Activated T-cell treated with anti-CD3 and anti-CD28 coated beads, Interleukin-2, amount 50 U/mL, for 24 hours (primary cell): Measurements from ENCODE around the gene PSMD11.

Source experiments
- DNase-seq: peaks from one replicate; pipeline ENCODE4 v3.0.0-alpha.2; 2020
- H3K27ac Mint-ChIP-seq: 2 replicates; pipeline ENCODE4 v1.8.0; 2020; ENCODE audit warnings: mild to moderate bottlenecking, mixed read lengths
- H3K27me3 Mint-ChIP-seq: 2 replicates; pipeline ENCODE4 v1.8.0; 2020; ENCODE audit warnings: mixed read lengths
- H3K36me3 Mint-ChIP-seq: 2 replicates; pipeline ENCODE4 v1.8.0; 2020; ENCODE audit warnings: low read depth, mixed read lengths
- H3K4me1 Mint-ChIP-seq: 2 replicates; pipeline ENCODE4 v1.8.0; 2020; ENCODE audit warnings: low read depth, mixed read lengths
- H3K4me3 Mint-ChIP-seq: 2 replicates; pipeline ENCODE4 v1.8.0; 2020; ENCODE audit warnings: mild to moderate bottlenecking, moderate library complexity, mixed read lengths
- H3K9me3 Mint-ChIP-seq: 2 replicates; pipeline ENCODE4 v1.8.0; 2020; ENCODE audit warnings: mixed read lengths

Gene PSMD11

DNA sequence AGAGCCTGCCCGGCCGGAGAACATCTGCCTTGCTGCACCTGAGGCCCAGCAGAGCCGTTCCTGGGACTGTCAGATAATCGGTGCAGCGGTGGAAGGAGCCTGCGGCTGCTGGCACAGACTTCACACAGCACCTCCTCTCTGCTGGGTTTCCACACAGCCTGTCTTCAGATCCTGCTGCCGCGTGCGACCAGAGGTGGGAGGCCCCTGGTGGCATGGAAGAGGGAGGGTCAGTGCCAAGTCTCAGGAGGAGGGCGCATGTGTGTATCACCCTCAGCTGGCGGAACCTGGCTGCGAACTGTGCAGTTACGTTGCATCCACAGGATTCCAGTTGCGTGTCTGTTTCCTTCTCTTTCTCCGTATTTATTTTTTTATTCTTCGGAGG lies 45.8 kb downstream of the PSMD11 start:
- Mint-ChIP-seq H3K9me3 (no peaks in the 10 kb centered on the region), H3K4me1 (peaks cover 70% of the 10 kb centered on the region), H3K27me3 (no peaks in the 10 kb centered on the region), H3K36me3 (peaks cover 47% of the 10 kb centered on the region), H3K4me3 (peak overlapping the region; percentile 90), H3K27ac (peak overlapping the region; percentile 40)
- no peak for DNase-seq

DNA sequence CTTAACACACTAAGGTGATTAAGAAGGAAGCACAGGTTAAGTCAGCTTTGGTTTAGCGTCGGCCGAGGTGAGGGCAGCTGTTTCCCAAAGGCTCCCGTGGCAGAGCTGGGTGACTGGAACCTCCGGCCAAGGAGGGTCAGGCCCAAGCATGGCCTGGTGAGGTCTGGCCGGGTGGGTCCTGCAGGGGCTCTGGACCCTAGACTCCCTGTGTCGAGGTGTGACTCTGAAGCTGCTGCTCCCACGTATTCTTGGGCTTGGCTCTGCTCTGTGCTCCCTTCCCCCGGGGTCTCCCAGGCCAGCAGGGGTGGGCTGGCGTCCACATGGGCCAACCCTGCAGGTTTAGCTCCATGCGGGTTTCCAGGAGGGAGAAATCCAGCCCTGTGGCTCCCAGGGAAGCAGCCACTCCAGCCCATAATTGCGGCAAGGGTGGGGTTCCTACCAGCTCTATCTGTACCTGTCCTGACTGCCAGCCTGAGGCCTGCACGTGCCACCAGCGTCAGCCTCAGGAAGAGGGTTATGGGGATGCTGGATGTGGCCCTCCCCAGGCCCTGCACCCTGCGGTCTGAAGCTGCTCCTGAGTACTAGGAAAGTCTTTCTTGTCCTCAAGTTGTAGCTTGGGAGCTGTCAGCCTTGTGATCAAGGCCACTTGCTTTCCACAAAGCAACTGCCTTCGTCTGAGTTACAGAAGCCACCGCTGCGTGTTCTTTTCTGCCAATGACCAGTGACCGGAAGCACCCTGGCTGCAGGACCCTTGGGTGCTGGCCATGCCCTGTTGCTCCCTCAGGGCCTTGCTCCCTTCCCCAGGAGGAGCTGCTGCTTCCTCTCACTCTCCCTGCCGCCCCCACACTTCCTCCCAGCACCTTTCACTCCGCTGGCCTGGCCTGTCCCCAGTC lies 47.3 kb downstream of the PSMD11 start:
- Mint-ChIP-seq H3K9me3 (no peaks in the 10 kb centered on the region), H3K27ac (peak overlapping the region; percentile 79), H3K36me3 (peaks cover 42% of the 10 kb centered on the region), H3K4me3 (peak overlapping the region; percentile 90), H3K27me3 (no peaks in the 10 kb centered on the region), H3K4me1 (peaks cover 71% of the 10 kb centered on the region)
- peak; percentile 58 for DNase-seq

- Mint-ChIP-seq H3K27me3 (no peaks in the 10 kb centered on the region), H3K4me3 (peak overlapping the region; percentile 44), H3K9me3 (no peaks in the 10 kb centered on the region), H3K36me3 (peaks cover 42% of the 10 kb centered on the region), H3K4me1 (peaks cover 71% of the 10 kb centered on the region), H3K27ac (peak overlapping the region; percentile 79)
- no peak for DNase-seq
These were observed 47.9 kb downstream of the PSMD11 start for GRCh38 chr17:32492264-32492589.

DNA sequence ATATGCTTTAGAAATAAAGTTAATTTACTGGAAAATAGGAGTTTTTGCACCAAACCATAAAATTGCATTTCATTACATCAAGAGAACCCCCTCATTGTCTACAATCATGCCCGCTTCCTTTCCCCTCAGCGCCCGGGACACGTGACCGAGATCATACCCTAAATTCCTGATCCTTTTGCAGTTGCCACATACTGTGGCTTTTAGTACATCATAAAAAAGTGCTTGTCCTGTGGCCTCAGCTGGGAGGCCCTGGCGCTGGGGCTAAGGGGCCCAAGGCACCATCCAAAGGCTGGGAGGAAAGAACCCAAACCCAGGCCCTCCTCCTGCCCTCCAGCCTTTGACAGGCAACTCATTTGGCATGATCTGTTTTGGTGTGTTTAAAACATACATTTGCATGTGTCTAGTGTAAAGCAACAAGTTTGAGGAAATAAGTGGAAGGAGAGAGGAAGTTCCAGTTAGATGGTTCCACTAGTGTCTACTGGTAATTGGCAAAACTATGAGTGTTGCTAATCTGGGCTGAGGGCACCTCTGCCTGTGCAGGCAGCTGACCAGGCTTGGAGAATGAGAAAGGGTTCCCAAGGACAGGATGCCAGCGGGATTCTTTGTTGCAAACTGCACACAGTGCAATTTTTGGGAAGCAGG lies 48.5 kb downstream of the PSMD11 start:
- Mint-ChIP-seq H3K9me3 (no peaks in the 10 kb centered on the region), H3K36me3 (peaks cover 38% of the 10 kb centered on the region), H3K27me3 (no peaks in the 10 kb centered on the region), H3K4me3 (no peak overlapping the region), H3K27ac (peak overlapping the region; percentile 48), H3K4me1 (peaks cover 68% of the 10 kb centered on the region)
- no peak for DNase-seq

GRCh38 chr17:32493571-32493970 lies 49.3 kb downstream of the PSMD11 start:
- Mint-ChIP-seq H3K9me3 (no peaks in the 10 kb centered on the region), H3K36me3 (peaks cover 30% of the 10 kb centered on the region), H3K4me1 (peaks cover 60% of the 10 kb centered on the region), H3K27ac (no peak overlapping the region), H3K4me3 (no peak overlapping the region), H3K27me3 (no peaks in the 10 kb centered on the region)
- DNase-seq, result no peak

- H3K27ac Mint-ChIP-seq, result no peak overlapping the region
- peaks cover 55% of the 10 kb centered on the region for H3K4me1 Mint-ChIP-seq
- no peaks in the 10 kb centered on the region for H3K9me3 Mint-ChIP-seq
These were observed 49.7 kb downstream of the PSMD11 start for GRCh38 chr17:32493976-32494513.

DNA sequence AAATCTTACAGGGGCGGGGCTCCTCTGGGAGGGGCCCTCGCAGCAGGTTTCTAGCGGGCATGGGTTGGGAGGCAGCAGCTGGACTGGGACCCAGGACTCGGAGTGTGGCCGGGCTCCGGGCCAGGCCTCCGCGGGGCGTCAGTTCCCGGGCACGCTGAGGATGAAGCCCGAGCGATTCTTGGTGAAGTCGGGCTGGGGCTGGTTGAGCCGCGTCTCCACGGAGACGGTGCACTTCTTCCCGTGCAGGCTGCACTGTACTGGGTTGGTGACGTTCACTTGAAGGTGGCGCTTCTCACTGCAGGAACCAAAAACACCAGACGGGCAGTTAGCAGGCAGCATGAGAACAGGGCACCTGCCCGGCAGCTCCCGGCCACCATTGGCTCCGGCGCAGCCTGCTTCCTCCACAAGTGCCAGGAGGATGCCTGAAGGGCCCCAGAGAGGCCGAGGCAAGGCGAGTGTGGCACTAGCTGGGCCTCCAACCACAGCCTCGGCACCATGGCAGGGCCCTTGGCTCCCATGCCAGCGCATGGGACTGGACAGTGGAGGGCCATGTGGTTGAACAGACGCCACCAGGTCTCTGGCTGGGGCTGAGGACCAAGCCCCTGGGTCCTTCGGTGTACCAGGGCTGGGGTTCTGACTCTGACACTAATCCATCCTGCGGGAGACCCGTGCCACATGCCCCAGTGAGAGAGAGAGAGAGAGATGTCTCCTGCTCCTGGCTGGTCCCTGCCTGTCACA lies 50.5 kb downstream of the PSMD11 start:
- H3K36me3 Mint-ChIP-seq, result peaks cover 18% of the 10 kb centered on the region
- no peak for DNase-seq
- no peaks in the 10 kb centered on the region for H3K27me3 Mint-ChIP-seq
- no peak overlapping the region for H3K4me3 Mint-ChIP-seq
- no peaks in the 10 kb centered on the region for H3K9me3 Mint-ChIP-seq
- H3K4me1 Mint-ChIP-seq, result peaks cover 48% of the 10 kb centered on the region
- H3K27ac Mint-ChIP-seq, result no peak overlapping the region

More at GRCh38 chr17:32493976-32494513, 49.7 kb downstream of the PSMD11 start:
- Mint-ChIP-seq H3K4me3 (no peak overlapping the region), H3K27me3 (no peaks in the 10 kb centered on the region), H3K36me3 (peaks cover 26% of the 10 kb centered on the region)
- DNase-seq, result no peak

- peak; percentile 43 for DNase-seq
- no peaks in the 10 kb centered on the region for H3K9me3 Mint-ChIP-seq
- H3K4me3 Mint-ChIP-seq, result no peak overlapping the region
- no peaks in the 10 kb centered on the region for H3K27me3 Mint-ChIP-seq
- H3K27ac Mint-ChIP-seq, result no peak overlapping the region
- H3K4me1 Mint-ChIP-seq, result peaks cover 41% of the 10 kb centered on the region
- H3K36me3 Mint-ChIP-seq, result peaks cover 10% of the 10 kb centered on the region
These were observed 51.3 kb downstream of the PSMD11 start for GRCh38 chr17:32495359-32496231.

DNA sequence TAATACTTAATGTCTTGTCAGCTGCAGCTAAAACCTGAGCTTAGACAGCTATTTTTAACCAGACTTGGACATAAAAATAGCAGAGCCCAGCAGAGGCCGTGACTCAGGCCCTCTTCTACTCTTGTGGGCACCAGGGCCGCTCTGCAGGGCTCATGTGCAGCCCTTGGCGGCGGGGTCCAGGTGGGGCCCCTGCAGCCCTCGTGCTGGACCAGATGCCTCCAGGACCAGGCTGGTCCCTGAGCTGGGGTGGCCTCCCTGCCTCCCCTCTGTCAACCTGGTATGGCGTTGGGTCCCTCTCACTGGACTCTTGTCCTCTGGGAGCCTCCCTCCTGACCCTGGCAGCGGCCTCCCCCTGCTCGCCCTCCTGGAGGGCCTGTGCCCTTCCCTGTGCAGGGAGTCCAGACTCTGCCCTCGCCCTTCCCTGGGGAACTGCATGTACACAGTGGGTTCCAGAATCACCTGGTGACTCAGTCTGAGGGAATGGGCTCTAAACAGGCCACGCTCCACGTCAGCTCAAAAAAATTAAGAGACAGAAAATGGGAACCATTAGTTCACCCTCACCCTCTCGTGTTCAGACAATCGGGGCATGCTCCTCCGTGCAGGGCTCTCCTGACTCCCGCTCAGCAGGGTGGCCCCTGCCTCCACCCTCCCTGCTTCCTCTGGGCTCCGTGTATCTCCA lies 52.2 kb downstream of the PSMD11 start:
- Mint-ChIP-seq H3K27me3 (no peaks in the 10 kb centered on the region), H3K36me3 (peaks cover 4% of the 10 kb centered on the region), H3K4me3 (no peak overlapping the region), H3K9me3 (no peaks in the 10 kb centered on the region), H3K4me1 (peaks cover 37% of the 10 kb centered on the region), H3K27ac (peak overlapping the region; percentile 47)
- DNase-seq, result no peak

DNA sequence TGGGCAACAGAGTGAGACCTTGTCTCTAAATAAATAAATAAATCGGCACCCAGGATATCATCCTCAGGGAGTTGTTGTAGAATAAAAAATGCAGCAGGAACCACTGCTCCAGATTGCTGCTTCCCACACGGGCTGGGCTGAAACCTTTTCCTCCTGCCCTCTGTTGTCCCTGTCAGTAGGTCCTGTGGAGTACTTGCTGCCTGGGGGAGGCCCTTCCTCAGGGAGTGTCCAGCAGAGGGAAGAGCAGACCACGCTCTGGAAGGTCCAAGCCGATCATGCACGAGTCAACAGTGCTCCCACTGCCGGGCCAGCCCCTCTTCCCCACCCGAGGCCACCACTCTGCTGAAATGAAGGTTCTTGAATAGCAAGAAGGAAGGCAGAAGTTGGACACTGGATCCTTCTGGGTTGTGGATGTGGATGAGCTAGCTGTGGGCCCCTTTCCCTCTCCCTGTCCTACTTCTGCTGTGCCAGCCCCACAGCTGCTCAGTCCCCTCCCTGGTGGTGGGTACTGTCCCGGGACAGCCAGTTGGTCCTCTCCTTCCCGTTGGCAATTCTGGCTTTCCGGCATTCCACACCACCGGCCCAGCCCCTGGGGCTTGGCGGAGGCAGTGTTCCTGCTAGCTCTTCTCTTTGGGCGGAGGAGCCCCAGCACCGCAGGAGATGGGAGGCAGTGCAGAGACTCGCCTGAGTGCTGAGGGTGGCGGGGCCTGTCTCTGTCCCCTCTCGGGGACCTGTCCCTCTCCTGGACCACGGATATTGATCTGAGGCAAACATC lies 53.3 kb downstream of the PSMD11 start:
- DNase-seq, result no peak
- Mint-ChIP-seq H3K4me3 (no peak overlapping the region), H3K36me3 (no peaks in the 10 kb centered on the region), H3K4me1 (peaks cover 37% of the 10 kb centered on the region), H3K27me3 (no peaks in the 10 kb centered on the region), H3K9me3 (no peaks in the 10 kb centered on the region), H3K27ac (peak overlapping the region; percentile 55)

DNA sequence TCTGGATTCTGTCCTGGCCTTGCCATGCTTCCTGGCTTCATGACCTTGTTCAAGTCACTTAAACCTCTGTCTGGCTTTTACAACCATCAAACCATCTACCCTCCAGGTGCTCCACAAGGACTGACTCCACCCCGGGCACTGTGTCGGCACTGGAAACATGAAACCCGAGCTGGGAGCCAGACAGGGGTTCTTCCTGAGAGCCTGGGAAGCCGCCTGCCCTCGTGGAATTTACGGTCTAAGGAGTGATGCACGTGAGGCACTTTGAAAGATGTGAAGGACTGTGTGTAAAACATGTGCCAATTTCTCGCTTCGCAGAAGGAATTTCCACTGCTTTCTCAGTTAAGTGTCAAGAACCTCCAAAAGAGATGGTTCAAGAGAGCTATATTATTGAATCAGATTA lies 54.1 kb downstream of the PSMD11 start:
- Mint-ChIP-seq H3K27ac (no peak overlapping the region), H3K9me3 (no peaks in the 10 kb centered on the region), H3K36me3 (no peaks in the 10 kb centered on the region), H3K4me1 (peaks cover 37% of the 10 kb centered on the region), H3K27me3 (no peaks in the 10 kb centered on the region), H3K4me3 (no peak overlapping the region)
- DNase-seq, result no peak

DNA sequence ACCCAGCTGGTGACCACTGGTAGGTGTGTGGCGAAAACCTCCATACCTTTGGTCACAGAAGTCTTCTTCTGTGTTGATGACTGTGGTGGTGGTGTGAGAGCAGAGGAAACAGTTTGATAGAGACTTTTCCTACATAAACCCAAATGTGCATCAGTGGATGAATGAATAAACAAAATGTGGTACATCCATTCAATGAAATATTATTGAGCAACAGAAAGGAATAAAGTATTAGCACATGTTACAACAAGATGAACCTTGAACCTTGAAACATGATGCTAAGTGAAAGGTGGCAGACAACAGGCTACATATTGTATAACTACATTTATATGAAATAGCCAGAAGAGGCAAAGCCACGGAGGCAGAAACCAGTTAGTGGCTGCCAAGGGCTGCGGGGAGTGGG lies 57.7 kb downstream of the PSMD11 start:
- H3K27me3 Mint-ChIP-seq, result no peaks in the 10 kb centered on the region
- peaks cover 55% of the 10 kb centered on the region for H3K4me1 Mint-ChIP-seq
- H3K27ac Mint-ChIP-seq, result peak overlapping the region; percentile 66
- H3K36me3 Mint-ChIP-seq, result no peaks in the 10 kb centered on the region
- H3K4me3 Mint-ChIP-seq, result no peak overlapping the region
- DNase-seq, result no peak
- H3K9me3 Mint-ChIP-seq, result no peaks in the 10 kb centered on the region

GRCh38 chr17:32502710-32503109 lies 58.4 kb downstream of the PSMD11 start:
- no peaks in the 10 kb centered on the region for H3K9me3 Mint-ChIP-seq
- DNase-seq, result no peak
- peaks cover 62% of the 10 kb centered on the region for H3K4me1 Mint-ChIP-seq
- no peaks in the 10 kb centered on the region for H3K36me3 Mint-ChIP-seq
- no peaks in the 10 kb centered on the region for H3K27me3 Mint-ChIP-seq
- peak overlapping the region; percentile 92 for H3K27ac Mint-ChIP-seq
- H3K4me3 Mint-ChIP-seq, result peak overlapping the region; percentile 15
